Sigmoid colon (tissue), 4 donors: Measurements from ENCODE around the gene KCNQ5.

Source experiments
- EP300 ChIP-seq, 4 donors: sonication (generic); formaldehyde crosslinking; IDR thresholded peaks; one replicate each; pipeline ENCODE4 v1.6.1; 2017; ENCODE audit warnings: antibody characterized with exemption in 4 of 4
- POLR2A ChIP-seq, 2 donors: fragments of 450-650 bp; IDR thresholded peaks; one replicate each; pipeline ENCODE4 v1.6.1; 2016; ENCODE audit warnings: antibody characterized with exemption in 2 of 2, mild to moderate bottlenecking in 2 of 2, moderate library complexity in 2 of 2
- POLR2AphosphoS5 ChIP-seq, 4 donors: sonication (generic); formaldehyde crosslinking; IDR thresholded peaks; one replicate each; pipeline ENCODE4 v1.6.1; 2017; ENCODE audit warnings: antibody characterized with exemption in 4 of 4
- TF ChIP-seq, protein P1 (sequence below), 4 experiments: fragments of 450-650 bp in 3 of 4; fragments of 200-600 bp in 1 of 4; IDR thresholded peaks; one replicate each; pipeline ENCODE4 v1.5.1; 2016 to 2019; ENCODE audit warnings: antibody characterized with exemption in 4 of 4, mild to moderate bottlenecking in 3 of 4, moderate library complexity in 2 of 4

DNA sequence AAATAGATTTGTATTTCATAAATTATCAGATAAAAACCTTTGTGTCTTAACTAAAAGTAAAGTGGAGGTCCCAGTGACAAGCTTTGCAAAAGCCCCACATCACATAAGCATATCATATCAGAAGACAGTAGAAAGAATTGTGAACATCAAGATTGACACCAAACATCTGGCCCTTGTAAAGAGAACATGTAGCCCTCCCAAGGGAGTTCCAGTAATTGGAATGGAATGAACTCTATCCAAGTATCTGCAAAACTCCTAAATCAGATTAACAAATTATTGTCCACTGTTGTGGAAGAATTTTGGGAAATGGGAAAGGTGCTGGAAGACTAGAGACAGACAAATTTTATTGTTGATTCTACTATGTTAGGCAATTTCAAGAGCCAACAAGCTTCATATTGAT is 268.8 kb downstream of the KCNQ5 start:
- no peak for TF ChIP-seq POLR2A (IDR thresholded peaks at IDR 0.05)
- TF ChIP-seq EP300 (IDR thresholded peaks at IDR 0.05) = no peak
- TF ChIP-seq, protein P1, sequence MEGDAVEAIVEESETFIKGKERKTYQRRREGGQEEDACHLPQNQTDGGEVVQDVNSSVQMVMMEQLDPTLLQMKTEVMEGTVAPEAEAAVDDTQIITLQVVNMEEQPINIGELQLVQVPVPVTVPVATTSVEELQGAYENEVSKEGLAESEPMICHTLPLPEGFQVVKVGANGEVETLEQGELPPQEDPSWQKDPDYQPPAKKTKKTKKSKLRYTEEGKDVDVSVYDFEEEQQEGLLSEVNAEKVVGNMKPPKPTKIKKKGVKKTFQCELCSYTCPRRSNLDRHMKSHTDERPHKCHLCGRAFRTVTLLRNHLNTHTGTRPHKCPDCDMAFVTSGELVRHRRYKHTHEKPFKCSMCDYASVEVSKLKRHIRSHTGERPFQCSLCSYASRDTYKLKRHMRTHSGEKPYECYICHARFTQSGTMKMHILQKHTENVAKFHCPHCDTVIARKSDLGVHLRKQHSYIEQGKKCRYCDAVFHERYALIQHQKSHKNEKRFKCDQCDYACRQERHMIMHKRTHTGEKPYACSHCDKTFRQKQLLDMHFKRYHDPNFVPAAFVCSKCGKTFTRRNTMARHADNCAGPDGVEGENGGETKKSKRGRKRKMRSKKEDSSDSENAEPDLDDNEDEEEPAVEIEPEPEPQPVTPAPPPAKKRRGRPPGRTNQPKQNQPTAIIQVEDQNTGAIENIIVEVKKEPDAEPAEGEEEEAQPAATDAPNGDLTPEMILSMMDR (IDR thresholded peaks at IDR 0.05) = no peak
- TF ChIP-seq POLR2AphosphoS5 (IDR thresholded peaks at IDR 0.05) = no peak
